ENCODE results near the gene NR4A1.

- no peak for TF ChIP-seq CTCF (conservative IDR thresholded peaks at IDR 0.05; ENCODE audit: low read depth, low read length)
- no peak for TF ChIP-seq EZH2 (IDR thresholded peaks at IDR 0.05; ENCODE audit: low read length, unreplicated experiment)
These were observed 15.8 kb downstream of the NR4A1 start for GRCh38 chr12:52067081-52067374.
